Stimulated activated memory B cell treated with anti-CD40 and anti-IgM and Interleukin-4, amounts not matched to agents 10 μg/mL and 1 μg/mL and 100 μg/mL, for 72 hours (primary cell): ENCODE results near the gene PLCZ1.
"Not testable (repeated sequence)": the region's sequence is repeated elsewhere in the genome, so short reads cannot be mapped to it uniquely, and the experiment has no call there.

Experiments
- ATAC-seq: fragments of 150-1000 bp; cut with Tn5 transposase; 2 replicates; pipeline ENCODE4 v1.10.0; 2021
- H3K27ac Mint-ChIP-seq: one replicate; pipeline ENCODE4 v1.8.0; 2022; ENCODE audit warnings: mild to moderate bottlenecking, mixed read lengths
- H3K27me3 Mint-ChIP-seq: one replicate; pipeline ENCODE4 v1.8.0; 2022; ENCODE audit warnings: mixed read lengths
- H3K36me3 Mint-ChIP-seq: one replicate; pipeline ENCODE4 v1.8.0; 2022; ENCODE audit warnings: mixed read lengths
- H3K4me1 Mint-ChIP-seq: one replicate; pipeline ENCODE4 v1.8.0; 2022; ENCODE audit warnings: mixed read lengths
- H3K4me3 Mint-ChIP-seq: one replicate; pipeline ENCODE4 v1.8.0; 2022; ENCODE audit warnings: mild to moderate bottlenecking, moderate library complexity, mixed read lengths
- H3K9me3 Mint-ChIP-seq: one replicate; pipeline ENCODE4 v1.8.0; 2022; ENCODE audit warnings: mixed read lengths

The PLCZ1 gene

GRCh38 chr12:18737819-18738218 is at the start of gene PLCZ1, which contains the start of gene CAPZA3:
Gene PLCZ1 (minus strand): TSS chr12:18738012. CDS start chr12:18737371, 641 bp downstream.
Gene CAPZA3 (plus strand): TSS chr12:18738119. CDS start chr12:18738269, 150 bp downstream.
- no peak for ATAC-seq
- H3K27ac Mint-ChIP-seq, result no peak within 1 kb of the TSS
- H3K36me3 Mint-ChIP-seq, result no peaks in the 10 kb centered on the region
- H3K9me3 Mint-ChIP-seq, result peaks cover 9% of the 10 kb centered on the region
- no peak within 1 kb of the TSS for H3K4me3 Mint-ChIP-seq
- no peaks in the 10 kb centered on the region for H3K27me3 Mint-ChIP-seq
- H3K4me1 Mint-ChIP-seq, result no peaks in the 10 kb centered on the region

- H3K27ac Mint-ChIP-seq, H3K4me1 Mint-ChIP-seq, H3K27me3 Mint-ChIP-seq, H3K9me3 Mint-ChIP-seq, ATAC-seq, H3K36me3 Mint-ChIP-seq, H3K4me3 Mint-ChIP-seq: not testable (repeated sequence)
Measured at GRCh38 chr12:18785465-18785864, 47.7 kb upstream of the PLCZ1 start.

- no peaks in the 10 kb centered on the region for H3K27me3 Mint-ChIP-seq
- no peak for ATAC-seq
- H3K4me1 Mint-ChIP-seq, result no peaks in the 10 kb centered on the region
- peaks cover 12% of the 10 kb centered on the region for H3K9me3 Mint-ChIP-seq
- no peak overlapping the region for H3K27ac Mint-ChIP-seq
- no peak overlapping the region for H3K4me3 Mint-ChIP-seq
- H3K36me3 Mint-ChIP-seq, result no peaks in the 10 kb centered on the region
Measured at GRCh38 chr12:18782827-18783226, 45.0 kb upstream of the PLCZ1 start.

- not testable (repeated sequence) for H3K27ac Mint-ChIP-seq, H3K36me3 Mint-ChIP-seq, ATAC-seq, H3K4me3 Mint-ChIP-seq, H3K27me3 Mint-ChIP-seq, H3K4me1 Mint-ChIP-seq
- peaks cover 22% of the 10 kb centered on the region for H3K9me3 Mint-ChIP-seq
Measured at GRCh38 chr12:18766479-18766878, 28.7 kb upstream of the PLCZ1 start.

- Mint-ChIP-seq H3K27ac (no peak overlapping the region), H3K27me3 (no peaks in the 10 kb centered on the region), H3K36me3 (no peaks in the 10 kb centered on the region), H3K4me1 (no peaks in the 10 kb centered on the region), H3K9me3 (no peaks in the 10 kb centered on the region), H3K4me3 (no peak overlapping the region)
- peak; percentile 24 for ATAC-seq
Measured at GRCh38 chr12:18755341-18755740, 17.5 kb upstream of the PLCZ1 start.

- no peak overlapping the region for H3K4me3 Mint-ChIP-seq
- no peaks in the 10 kb centered on the region for H3K4me1 Mint-ChIP-seq
- H3K36me3 Mint-ChIP-seq, result no peaks in the 10 kb centered on the region
- ATAC-seq, result no peak
- no peak overlapping the region for H3K27ac Mint-ChIP-seq
- no peaks in the 10 kb centered on the region for H3K27me3 Mint-ChIP-seq
- no peaks in the 10 kb centered on the region for H3K9me3 Mint-ChIP-seq
Measured at GRCh38 chr12:18754124-18754707, 16.4 kb upstream of the PLCZ1 start.

DNA sequence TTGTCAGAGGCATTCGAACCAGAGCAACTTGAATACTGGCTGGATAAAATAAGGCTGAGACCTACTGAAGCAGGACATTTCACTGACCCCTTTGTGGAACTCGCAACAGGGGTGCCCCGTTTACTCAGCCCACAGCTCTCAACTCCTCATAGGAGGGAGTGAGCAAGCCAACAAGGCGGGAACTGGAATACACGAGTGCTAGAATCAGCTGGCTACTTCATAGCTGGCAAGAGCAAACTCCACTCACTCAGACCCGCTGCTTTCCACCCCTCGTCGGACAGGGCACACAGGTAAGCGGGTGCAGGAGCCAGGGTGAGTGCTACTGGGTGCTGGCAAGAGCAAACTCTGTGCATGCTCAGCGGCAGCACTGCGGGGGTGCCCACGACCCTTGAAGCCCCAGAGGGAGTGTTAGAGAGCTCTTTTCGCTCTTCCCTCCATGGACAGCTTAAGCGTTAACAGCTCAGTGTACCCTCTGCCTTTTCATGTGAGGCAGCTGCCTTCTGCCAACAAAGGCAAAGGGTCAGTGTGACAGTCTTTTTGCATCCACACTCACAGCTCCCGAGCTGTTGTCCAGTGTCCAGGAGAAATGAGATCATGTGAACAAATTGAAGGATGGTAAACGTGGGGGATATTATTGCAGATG is 15.8 kb upstream of the PLCZ1 start:
- Mint-ChIP-seq H3K27me3 (no peaks in the 10 kb centered on the region), H3K9me3 (no peaks in the 10 kb centered on the region), H3K4me3 (no peak overlapping the region), H3K4me1 (no peaks in the 10 kb centered on the region), H3K27ac (no peak overlapping the region), H3K36me3 (no peaks in the 10 kb centered on the region)
- no peak for ATAC-seq

DNA sequence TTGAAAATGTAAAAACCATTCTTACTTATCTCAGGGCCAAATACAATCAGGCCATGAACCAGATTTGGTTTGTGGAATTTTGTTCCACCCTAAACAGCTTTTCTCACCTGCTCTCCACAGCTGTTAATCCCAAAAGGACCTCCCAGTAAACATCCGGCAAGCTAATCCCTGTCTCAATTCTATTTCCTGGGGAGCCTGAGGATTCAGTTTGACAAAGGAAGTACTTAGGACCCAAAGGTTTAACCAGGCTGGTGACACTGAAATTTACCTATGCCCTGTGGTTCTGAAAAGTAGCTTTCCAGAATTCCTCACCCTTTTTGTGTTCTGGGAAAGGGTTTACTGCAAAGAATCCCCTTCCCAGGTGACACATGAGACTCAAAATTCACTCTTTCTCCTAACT is 15.1 kb upstream of the PLCZ1 start:
- Mint-ChIP-seq H3K27me3 (no peaks in the 10 kb centered on the region), H3K4me1 (no peaks in the 10 kb centered on the region), H3K4me3 (no peak overlapping the region), H3K27ac (no peak overlapping the region), H3K9me3 (no peaks in the 10 kb centered on the region), H3K36me3 (no peaks in the 10 kb centered on the region)
- ATAC-seq, result no peak

DNA sequence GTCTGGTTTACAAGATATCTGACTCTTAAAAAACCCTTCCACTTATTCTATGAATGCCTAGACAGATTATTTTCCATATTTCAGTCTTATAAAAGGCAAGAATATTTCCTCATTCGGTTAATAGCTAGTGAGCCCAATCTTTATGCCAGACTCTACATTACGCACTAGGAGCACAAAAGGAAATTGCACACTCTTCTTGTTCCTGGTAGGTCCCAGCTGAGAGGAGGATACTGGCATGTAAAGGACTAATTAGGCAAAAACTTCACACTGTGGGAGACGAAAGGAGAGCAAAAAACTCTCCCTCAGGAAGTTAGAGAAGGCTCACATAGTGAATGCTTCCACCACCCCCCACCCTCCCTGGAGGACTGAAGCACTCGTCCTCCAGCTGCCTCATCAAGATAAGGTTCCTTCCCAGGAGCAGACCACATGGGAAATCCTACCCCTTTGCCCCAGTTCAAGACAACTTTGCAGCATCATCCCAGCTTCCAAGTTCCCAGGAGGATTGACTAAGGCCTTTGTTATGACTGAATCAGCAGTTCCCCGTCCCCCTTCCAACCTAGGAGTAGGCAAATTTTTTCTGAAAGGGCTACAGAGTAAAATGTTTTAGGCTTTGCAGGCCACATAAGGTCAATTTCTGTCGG is 14.6 kb upstream of the PLCZ1 start:
- Mint-ChIP-seq H3K36me3 (no peaks in the 10 kb centered on the region), H3K4me1 (no peaks in the 10 kb centered on the region), H3K9me3 (no peaks in the 10 kb centered on the region), H3K4me3 (no peak overlapping the region), H3K27me3 (no peaks in the 10 kb centered on the region), H3K27ac (no peak overlapping the region)
- ATAC-seq, result no peak

GRCh38 chr12:18751866-18752265 is 14.1 kb upstream of the PLCZ1 start:
- no peak for ATAC-seq
- Mint-ChIP-seq H3K4me1 (no peaks in the 10 kb centered on the region), H3K36me3 (no peaks in the 10 kb centered on the region), H3K9me3 (no peaks in the 10 kb centered on the region), H3K27me3 (no peaks in the 10 kb centered on the region), H3K27ac (no peak overlapping the region), H3K4me3 (no peak overlapping the region)

- ATAC-seq, result no peak
- Mint-ChIP-seq H3K36me3 (no peaks in the 10 kb centered on the region), H3K27me3 (no peaks in the 10 kb centered on the region), H3K4me3 (no peak overlapping the region), H3K4me1 (no peaks in the 10 kb centered on the region), H3K27ac (no peak overlapping the region), H3K9me3 (no peaks in the 10 kb centered on the region)
Measured at GRCh38 chr12:18750085-18750484, 12.3 kb upstream of the PLCZ1 start.

GRCh38 chr12:18749386-18749957 is 11.7 kb upstream of the PLCZ1 start:
- no peaks in the 10 kb centered on the region for H3K27me3 Mint-ChIP-seq
- H3K4me3 Mint-ChIP-seq, result no peak overlapping the region
- H3K4me1 Mint-ChIP-seq, result no peaks in the 10 kb centered on the region
- peaks cover 3% of the 10 kb centered on the region for H3K9me3 Mint-ChIP-seq
- no peak for ATAC-seq
- H3K27ac Mint-ChIP-seq, result no peak overlapping the region
- H3K36me3 Mint-ChIP-seq, result no peaks in the 10 kb centered on the region

GRCh38 chr12:18747895-18748294 is 10.1 kb upstream of the PLCZ1 start:
- Mint-ChIP-seq H3K9me3 (peaks cover 13% of the 10 kb centered on the region), H3K4me3 (no peak overlapping the region), H3K4me1 (no peaks in the 10 kb centered on the region), H3K27me3 (no peaks in the 10 kb centered on the region), H3K36me3 (no peaks in the 10 kb centered on the region), H3K27ac (no peak overlapping the region)
- ATAC-seq, result no peak

DNA sequence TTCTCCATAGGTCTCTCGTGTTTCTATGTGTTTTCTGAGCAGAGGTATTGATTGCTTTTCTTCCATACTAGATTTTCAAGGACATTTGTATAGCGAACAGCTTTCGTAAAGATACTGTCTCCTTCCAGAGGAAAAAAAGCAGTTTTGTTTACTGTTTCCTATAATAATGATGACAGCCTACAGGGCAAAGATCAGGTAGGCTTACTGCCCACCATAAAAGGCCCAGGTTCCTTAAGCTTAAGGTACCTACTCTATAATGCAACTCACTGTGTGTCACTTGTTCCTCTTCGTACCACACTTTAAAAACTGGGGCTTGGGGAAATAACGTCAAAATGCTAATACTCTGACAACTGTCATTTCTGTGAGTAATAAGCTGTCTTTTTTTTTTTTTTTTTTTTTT is 6.7 kb downstream of the PLCZ1 start:
- H3K4me3 Mint-ChIP-seq, result no peak overlapping the region
- H3K4me1 Mint-ChIP-seq, result no peaks in the 10 kb centered on the region
- no peaks in the 10 kb centered on the region for H3K36me3 Mint-ChIP-seq
- peaks cover 15% of the 10 kb centered on the region for H3K9me3 Mint-ChIP-seq
- ATAC-seq, result no peak
- no peak overlapping the region for H3K27ac Mint-ChIP-seq
- no peaks in the 10 kb centered on the region for H3K27me3 Mint-ChIP-seq

DNA sequence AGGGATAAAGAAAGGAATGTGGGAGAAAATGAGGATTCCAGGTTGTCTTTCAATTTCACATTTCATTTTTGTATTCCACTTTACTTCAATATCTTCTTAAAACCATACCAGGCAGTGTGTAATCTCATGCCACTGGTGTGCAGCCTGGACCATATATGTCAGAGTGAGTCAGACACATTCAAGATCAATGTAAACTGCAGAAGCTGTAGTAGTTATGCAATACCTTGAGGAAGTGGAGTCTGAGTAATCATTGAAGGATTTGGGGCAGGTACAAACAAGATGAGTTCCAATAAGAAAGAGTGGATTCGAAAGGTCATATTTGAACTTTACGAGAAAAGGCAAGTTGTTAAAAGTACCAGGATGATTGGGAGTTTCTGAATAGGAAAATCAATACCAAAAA is 14.1 kb downstream of the PLCZ1 start:
- no peak overlapping the region for H3K4me3 Mint-ChIP-seq
- ATAC-seq, result no peak
- no peak overlapping the region for H3K27ac Mint-ChIP-seq
- H3K4me1 Mint-ChIP-seq, result no peaks in the 10 kb centered on the region
- H3K27me3 Mint-ChIP-seq, result no peaks in the 10 kb centered on the region
- H3K9me3 Mint-ChIP-seq, result peaks cover 18% of the 10 kb centered on the region
- H3K36me3 Mint-ChIP-seq, result no peaks in the 10 kb centered on the region

- no peak for ATAC-seq
- no peak overlapping the region for H3K4me3 Mint-ChIP-seq
- no peaks in the 10 kb centered on the region for H3K4me1 Mint-ChIP-seq
- no peaks in the 10 kb centered on the region for H3K36me3 Mint-ChIP-seq
- no peaks in the 10 kb centered on the region for H3K27me3 Mint-ChIP-seq
- peaks cover 17% of the 10 kb centered on the region for H3K9me3 Mint-ChIP-seq
- no peak overlapping the region for H3K27ac Mint-ChIP-seq
Measured at GRCh38 chr12:18721452-18721851, 16.4 kb downstream of the PLCZ1 start.
